Epithelial cell of proximal tubule (primary cell): ENCODE measurements around the gene ANO10. TPM values are rescaled to one million over a fixed set of nuclear protein-coding genes. Genes with fewer than 3 reads are reported as not detected.
"Not testable (repeated sequence)": the region's sequence is repeated elsewhere in the genome, so short reads cannot be mapped to it uniquely, and the experiment has no call there.

ENCODE experiments used
- DNase-seq: peaks from one replicate; pipeline ENCODE4 v3.0.0-alpha.2; 2011; ENCODE audit warnings: low read depth
- H3K4me3 ChIP-seq: 2 replicates; pipeline ENCODE4 v1.5.1; 2011; ENCODE audit warnings: low read depth, mild to moderate bottlenecking, low read length
- total RNA-seq: library from RNA; depleted of rRNA; stranded (reverse); fragments of >200 nt; gene quantifications from 2 replicates; pipeline ENCODE4 v1.2.3, GENCODE V29; 2015
- TF ChIP-seq, protein P1 (sequence below): conservative IDR thresholded peaks from 2 replicates; pipeline ENCODE4 v1.5.1; 2012; ENCODE audit warnings: low read depth, mild to moderate bottlenecking, low read length

The ANO10 gene
- total RNA-seq, 1 donor from 2014 or later = 30.7 TPM

DNA sequence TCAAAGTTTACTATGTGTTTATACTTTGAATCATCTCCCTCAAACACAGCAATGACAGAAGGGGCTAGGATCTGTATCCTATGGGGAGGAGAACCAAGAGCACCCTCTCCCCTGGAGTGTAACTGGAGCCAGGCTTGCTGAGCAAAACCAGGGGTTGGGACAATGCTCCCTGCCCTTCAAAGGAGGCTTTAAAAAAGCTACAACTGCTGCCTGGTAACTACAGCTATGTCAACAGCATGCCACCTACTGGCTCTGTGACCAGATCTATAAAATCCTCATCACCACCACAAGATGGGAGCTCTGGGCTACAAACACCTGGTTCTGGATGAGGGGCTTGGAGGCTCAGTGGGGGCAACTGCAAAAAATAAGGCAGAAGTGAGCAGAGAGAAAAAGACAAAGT lies 61.9 kb downstream of the ANO10 start:
- DNase-seq = no peak
- TF ChIP-seq, protein P1, sequence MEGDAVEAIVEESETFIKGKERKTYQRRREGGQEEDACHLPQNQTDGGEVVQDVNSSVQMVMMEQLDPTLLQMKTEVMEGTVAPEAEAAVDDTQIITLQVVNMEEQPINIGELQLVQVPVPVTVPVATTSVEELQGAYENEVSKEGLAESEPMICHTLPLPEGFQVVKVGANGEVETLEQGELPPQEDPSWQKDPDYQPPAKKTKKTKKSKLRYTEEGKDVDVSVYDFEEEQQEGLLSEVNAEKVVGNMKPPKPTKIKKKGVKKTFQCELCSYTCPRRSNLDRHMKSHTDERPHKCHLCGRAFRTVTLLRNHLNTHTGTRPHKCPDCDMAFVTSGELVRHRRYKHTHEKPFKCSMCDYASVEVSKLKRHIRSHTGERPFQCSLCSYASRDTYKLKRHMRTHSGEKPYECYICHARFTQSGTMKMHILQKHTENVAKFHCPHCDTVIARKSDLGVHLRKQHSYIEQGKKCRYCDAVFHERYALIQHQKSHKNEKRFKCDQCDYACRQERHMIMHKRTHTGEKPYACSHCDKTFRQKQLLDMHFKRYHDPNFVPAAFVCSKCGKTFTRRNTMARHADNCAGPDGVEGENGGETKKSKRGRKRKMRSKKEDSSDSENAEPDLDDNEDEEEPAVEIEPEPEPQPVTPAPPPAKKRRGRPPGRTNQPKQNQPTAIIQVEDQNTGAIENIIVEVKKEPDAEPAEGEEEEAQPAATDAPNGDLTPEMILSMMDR = peak; percentile 22
- H3K4me3 ChIP-seq = no peak overlapping the region

DNA sequence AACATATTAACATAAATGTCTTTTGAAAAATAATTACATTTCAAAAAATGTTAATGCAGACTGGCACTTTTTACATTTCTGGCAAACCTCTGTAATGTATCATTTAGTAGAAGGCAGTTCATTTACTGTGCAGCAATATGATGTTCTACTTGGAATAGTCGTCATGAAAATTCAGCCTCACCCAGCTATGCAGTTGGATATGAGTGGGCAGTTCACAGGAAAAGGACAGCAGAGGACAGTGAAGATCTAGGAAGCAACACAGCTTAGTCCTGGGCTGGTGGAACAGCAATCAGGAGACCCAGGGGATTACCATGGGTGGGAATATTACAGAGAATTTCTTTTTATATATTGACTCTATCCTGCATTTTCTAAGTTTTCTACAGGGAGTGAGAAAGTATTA lies 63.6 kb downstream of the ANO10 start:
- DNase-seq = no peak
- H3K4me3 ChIP-seq = no peak overlapping the region
- TF ChIP-seq, protein P1 = no peak

DNA sequence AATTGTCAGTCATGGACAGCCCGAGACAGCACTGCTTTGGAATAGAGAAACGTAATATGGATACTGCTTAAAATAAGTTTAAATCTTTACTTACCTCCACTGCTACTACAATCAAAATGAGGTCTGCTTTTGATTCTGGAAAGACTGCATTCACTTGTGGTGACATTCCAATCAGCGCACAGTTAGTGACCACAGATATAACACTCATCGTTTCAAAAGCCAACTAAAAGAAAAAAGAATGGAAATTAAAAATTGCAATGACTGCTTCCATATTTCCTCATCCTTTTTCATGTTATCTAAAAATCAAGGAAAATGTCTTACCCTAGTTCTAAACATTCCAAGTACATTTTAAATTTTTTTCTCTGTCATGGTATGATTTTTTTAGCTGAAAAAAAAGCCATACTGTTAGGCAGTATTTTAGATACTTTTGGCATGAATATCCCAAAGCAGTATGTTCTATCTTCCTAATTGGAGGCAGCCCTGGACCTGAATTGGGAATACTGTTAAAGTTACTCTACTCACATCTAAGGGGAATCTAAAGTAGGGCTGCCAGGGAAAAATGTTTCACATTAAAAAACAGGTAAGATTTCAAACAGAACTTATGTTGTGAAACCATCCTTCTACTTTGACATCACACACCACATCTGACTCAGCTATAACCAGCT lies 72.1 kb downstream of the ANO10 start:
- H3K4me3 ChIP-seq = no peak overlapping the region
- no peak for DNase-seq
- TF ChIP-seq, protein P1 = no peak

DNA sequence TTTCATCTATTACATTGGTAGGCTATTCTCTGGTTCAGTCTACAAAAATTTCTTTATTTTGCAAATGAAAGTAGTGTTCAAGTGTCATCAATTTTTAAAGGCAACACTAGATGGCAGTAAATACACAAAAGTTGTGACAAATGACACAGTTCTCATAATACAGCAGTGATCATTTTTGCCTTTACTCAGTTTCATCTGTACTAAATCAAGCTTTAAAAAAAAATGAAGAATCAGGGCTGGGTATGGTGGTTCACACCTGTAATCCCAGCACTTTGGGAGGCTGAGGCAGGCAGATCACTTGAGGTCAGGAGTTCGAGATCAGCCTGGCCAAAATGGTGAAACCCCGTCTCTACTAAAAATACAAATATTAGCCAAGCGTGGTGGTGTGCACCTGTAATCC lies 77.5 kb downstream of the ANO10 start:
- DNase-seq = peak; percentile 16

DNA sequence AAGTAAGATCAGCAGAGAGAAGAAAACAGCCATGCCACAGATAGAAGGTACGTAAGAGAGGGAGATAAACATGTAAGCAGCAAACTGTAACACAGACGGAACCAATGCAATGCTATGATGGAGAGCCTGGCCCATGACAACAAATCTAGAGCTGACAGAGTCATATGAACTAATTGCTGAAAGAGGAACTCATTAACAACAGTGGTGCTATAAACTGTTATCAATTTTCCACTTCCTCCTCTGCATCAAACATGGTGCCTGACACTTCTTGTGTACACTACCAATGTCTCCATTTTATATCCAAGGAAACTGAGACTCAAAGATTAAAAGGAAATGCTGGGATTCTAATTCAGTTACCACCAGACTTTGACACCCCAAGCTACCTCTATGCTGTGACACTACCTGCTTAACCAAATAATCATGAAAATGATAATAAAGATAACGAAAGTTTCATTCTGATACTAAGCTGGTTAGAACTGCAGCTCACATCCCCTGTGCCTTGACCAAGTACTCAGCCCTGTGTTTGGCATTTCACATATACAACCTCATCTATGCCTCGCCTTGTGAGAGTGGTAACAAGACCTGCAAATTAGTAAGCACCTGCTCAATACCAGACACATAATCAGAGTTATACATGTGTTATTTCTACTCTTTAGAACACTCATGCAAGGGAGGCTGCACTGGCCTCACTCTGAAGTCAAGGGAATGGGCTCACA lies 79.3 kb downstream of the ANO10 start:
- DNase-seq = no peak
- no peak overlapping the region for H3K4me3 ChIP-seq
- TF ChIP-seq, protein P1 = no peak

More for the DNA sequence above, 77.5 kb downstream of the ANO10 start:
- not testable (repeated sequence) for H3K4me3 ChIP-seq
- TF ChIP-seq, protein P1 = peak; percentile 48

DNA sequence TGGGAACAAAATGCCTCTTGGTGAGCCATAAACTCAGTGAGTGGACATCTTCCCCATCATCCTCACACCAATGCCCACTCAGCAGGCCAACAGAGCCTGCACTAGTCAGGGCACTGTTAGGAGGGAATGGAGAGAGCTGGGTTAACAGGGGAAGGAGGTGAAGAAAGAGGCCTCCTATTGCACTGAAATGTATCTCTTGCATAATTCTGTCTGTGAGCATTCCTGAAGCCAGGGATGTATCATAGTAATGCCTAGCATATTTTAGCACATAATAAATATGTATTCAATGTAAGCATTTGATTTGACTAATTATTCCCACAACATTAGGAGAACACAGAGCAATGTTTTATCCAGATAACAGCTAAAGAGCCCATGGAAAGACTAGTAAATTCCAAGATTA lies 81.2 kb downstream of the ANO10 start:
- TF ChIP-seq, protein P1 = no peak

DNA sequence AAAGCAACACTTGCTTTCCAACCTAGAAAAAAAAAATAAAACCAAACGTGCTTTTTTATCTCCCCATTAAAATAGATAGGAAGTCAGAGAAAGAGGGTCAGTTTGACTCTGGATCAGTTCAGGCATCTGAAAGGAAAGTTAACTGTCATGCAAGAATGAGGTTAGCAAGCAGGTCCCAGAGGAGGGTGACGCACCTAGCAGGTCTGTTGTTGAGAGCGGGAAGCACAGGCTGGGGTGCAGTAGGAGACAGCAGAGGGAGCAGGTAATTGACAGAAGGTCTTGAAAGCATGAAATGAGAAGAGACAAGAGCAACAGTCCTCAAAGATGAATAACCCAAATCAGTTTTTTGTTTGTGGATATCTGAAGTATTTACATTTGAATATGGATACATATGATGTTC lies 82.5 kb downstream of the ANO10 start:
- DNase-seq = no peak
- TF ChIP-seq, protein P1 = no peak
- H3K4me3 ChIP-seq = no peak overlapping the region

More for the DNA sequence above, 81.2 kb downstream of the ANO10 start:
- no peak for DNase-seq
- no peak overlapping the region for H3K4me3 ChIP-seq
